ENCODE data around the gene TRAT1.
A peak's percentile ranks its signal among the peaks of the same experiment; 100 is the strongest.
"Not testable (repeated sequence)": the region's sequence is repeated elsewhere in the genome, so short reads cannot be mapped to it uniquely, and the experiment has no call there.

The TRAT1 gene, protein sequence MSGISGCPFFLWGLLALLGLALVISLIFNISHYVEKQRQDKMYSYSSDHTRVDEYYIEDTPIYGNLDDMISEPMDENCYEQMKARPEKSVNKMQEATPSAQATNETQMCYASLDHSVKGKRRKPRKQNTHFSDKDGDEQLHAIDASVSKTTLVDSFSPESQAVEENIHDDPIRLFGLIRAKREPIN

GRCh38 chr3:108822123-108822897 is at the start of gene TRAT1:
Gene TRAT1 (plus strand): TSS chr3:108822786. CDS start chr3:108822928, 142 bp downstream.
- no peak for DNase-seq (ENCODE audit: low read depth, low spot score)

DNA sequence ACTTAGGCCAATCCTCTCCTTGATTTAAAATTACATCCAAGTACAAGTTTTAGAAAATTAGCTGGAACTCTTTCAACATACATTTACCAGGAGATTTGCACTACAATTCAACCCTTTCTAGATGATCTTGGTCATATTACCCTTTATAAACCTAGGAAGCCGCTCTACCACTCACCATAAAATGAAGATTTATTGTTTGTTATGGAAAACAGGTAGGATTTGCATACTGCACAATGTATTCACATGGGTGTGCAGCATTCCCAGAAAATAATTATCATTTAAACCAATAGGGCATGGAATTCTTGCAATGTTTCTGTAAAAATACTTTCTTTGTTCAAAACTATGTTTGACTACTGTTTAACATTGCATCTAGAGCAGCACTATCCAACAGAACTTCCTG is 46.9 kb upstream of the TRAT1 start:
- no peak for DNase-seq (ENCODE audit: low read depth, low spot score)

GRCh38 chr3:108779496-108779895 is 43.1 kb upstream of the TRAT1 start:
- DNase-seq (ENCODE audit: low read depth, low spot score), result no peak

DNA sequence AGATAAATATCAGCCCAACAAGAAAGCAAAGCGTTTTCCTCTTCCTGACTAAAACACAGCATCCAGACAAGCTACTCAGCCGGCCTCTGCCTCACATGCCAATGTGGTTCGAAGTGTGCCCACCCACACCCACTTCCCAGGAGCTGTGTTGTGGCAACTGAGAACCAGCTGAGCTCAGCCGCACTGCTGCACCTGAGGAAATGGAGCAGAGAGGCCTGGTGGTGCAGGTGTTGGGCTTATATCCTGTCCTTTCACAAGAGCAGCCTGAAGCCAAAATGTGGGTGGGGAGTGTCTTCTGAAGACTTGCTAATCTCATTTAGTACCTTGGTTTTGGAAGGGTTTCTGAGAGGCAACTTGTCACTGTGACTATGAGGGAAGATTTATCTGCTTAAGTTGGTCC is 42.4 kb upstream of the TRAT1 start:
- DNase-seq (ENCODE audit: low read depth, low spot score), result no peak

DNA sequence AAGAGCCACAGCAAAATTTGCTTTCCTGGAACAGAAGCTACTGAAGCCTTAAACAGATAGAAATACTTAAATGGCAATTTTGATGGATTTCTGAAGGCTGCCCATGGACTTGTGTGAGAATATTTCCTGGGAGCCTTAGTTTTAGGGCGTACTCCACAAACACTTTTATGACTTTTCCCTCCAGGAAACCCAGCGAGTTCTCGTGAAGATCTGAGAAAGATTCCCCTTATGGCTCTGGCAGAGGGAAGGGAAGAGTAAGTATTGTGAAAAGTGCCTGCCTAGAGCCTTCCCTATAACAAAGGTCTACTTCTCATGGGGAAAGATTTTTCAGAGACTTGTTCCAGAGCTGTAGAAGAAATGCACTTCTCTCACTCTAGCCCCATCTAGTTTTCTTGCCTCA is 31.1 kb upstream of the TRAT1 start:
- DNase-seq (ENCODE audit: low read depth, low spot score), result no peak

DNA sequence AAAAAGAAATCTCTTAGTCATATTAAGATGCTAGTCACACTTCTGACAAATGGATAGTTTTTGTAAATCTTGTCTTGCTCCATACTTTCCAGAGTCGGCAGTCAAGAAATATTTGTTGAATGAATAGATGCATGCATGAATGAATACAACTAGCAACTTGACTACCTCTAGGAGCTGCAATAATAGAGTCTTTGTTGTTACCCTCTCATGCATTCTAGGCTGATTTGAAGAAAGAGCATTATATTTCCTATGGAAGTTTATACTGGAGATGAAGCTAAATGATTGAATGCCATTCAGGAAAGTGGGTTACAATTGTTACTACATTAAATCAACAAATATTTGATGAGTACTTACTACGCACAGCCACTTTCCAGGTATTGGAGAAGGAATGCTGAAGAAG is 18.1 kb upstream of the TRAT1 start:
- DNase-seq (ENCODE audit: low read depth, low spot score), result peak; percentile 71

DNA sequence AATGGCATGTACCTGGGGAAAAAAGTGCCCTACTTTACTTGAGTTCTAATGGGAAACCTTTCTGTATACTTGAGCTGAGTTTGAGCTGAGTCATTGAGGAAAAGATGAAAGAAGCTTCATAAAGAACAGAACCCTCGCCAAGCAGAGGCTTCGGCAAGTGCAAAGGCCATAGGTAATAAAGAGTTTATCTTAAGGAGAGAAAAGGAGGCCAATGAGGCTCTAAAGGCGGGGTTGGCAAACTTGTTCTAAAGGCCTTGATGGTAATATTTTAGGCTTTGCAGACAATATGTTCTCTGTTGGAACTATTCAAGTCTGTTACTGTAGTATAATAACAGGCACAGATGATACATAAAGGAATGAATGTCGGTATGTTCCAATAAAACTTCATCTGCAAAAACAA is 17.6 kb upstream of the TRAT1 start:
- no peak for DNase-seq (ENCODE audit: low read depth, low spot score)

DNA sequence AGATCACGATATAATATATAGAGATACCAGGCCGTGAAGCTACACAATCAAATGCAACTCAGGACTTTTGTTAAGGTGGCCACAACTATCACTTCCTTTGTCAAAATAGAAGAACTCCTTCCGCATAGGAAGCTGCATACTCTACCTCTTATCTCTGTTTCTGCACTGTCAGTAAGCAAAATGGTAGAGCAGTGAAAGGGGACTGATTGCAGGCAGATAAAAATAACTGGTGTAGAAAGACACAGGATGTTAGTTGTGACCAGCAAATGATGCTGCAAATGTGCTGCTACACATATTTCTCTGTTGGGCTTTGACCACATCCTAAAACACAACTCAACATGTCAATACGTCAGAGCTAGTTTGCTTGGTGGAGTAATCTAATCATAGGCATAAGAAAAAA is 16.3 kb upstream of the TRAT1 start:
- no peak for DNase-seq (ENCODE audit: low read depth, low spot score)

- DNase-seq (ENCODE audit: low read depth, low spot score), result peak; percentile 7
Observed at GRCh38 chr3:108818404-108818803, 4.2 kb upstream of the TRAT1 start.

GRCh38 chr3:108820586-108820985 is 2.0 kb upstream of the TRAT1 start:
- no peak for DNase-seq (ENCODE audit: low read depth, low spot score)

GRCh38 chr3:108823227-108823626 is 641 bp downstream of the TRAT1 start:
- no peak for DNase-seq (ENCODE audit: low read depth, low spot score)

GRCh38 chr3:108823803-108824202 is 1.2 kb downstream of the TRAT1 start:
- DNase-seq (ENCODE audit: low read depth, low spot score), result not testable (repeated sequence)

DNA sequence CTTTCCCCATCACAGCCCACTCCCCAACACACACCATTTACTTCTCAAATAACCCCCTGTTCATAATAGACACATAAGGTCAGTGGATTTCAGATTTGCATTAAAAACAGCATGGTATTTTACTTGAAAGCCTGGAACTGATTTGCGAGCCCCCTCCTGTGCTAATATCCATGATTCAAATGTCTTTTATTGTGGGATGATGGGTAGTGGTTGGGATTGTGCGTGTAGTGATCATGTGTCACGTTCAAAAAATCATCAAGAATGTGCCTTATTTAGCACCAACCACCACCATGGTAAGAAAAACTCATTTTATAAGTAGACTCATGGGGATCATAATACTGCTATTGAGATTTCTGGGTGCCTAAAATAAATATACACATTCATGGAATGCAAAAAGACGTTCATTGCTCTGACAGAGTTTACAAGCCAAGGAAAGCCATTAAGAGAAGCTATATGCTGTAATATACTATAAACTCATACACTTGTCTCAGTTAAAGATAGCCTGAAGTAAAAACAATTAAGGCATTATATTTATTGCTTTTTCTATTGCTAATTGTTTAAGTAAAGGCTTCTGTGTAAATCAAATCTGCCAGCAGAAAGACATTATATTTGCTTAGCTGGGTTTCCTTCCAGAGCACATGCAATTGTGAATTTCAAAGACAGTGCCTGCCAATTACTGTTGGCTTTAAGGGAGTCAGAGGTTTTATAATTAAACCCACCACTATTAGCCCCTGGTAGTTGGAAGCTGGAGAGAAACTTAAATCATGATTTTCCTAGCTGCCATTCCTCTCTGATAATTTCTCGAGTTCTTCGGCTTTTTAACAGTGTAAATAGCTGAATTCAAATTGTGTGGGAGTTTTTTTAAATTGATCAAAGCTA is 4.0 kb downstream of the TRAT1 start:
- DNase-seq (ENCODE audit: low read depth, low spot score), result no peak

DNA sequence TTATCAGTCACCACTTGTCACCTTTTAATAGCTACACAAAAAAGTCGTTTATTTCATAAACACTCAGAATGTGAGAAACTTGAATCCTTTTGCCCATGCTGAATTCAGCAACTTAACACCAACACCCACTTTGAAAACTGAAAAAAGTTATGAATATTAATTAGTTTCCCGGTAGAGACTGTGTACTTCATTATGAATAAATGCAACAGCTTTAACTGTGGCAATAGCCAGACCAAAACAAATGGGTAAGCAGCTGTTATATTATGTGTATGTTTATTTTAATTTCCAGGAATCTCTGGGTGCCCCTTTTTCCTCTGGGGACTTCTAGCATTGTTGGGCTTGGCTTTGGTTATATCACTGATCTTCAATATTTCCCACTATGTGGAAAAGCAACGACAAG is 7.8 kb downstream of the TRAT1 start:
- DNase-seq (ENCODE audit: low read depth, low spot score), result no peak

GRCh38 chr3:108830991-108831614 is 8.5 kb downstream of the TRAT1 start:
- DNase-seq (ENCODE audit: low read depth, low spot score), result no peak

DNA sequence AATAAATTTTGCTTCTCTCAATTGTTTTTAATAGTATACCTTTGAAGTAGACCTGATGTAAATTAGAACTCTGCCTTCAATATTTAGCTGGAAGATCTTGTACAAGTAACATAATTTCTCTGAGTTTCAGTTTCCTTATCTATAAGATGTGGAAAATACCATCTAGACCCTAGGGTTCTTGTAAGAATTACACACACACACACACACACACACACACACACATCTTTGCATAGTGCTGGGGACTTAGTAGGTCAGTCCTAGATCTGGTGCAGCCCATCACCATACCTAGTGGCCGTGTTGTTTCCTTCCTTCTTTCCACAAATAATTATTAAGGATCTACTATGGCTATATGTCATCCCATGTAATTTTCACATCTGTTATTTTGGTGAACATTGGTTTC is 11.0 kb downstream of the TRAT1 start:
- DNase-seq (ENCODE audit: low read depth, low spot score), result no peak

DNA sequence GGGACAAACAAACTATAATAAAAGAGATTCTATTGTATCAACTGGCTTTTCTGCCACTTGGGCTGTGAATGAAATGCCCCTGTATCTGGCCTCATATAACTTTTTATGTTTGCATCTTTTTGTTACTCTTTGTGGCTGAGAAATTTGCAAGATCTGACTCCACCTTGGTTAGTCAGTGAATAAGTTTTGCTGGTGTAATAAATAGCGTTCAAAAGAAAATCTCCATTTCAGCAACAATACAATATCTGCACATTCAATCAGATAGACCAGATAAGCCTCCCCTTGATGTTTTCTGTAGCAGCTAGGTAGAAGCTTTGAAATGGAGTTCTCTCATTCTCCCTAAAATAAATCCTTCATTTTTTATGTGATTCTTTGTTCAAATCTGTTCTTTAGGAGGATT is 12.0 kb downstream of the TRAT1 start:
- no peak for DNase-seq (ENCODE audit: low read depth, low spot score)

- no peak for DNase-seq (ENCODE audit: low read depth, low spot score)
Observed at GRCh38 chr3:108835101-108835500, 12.5 kb downstream of the TRAT1 start.

- no peak for DNase-seq (ENCODE audit: low read depth, low spot score)
Observed at GRCh38 chr3:108838436-108838835, 15.8 kb downstream of the TRAT1 start.

DNA sequence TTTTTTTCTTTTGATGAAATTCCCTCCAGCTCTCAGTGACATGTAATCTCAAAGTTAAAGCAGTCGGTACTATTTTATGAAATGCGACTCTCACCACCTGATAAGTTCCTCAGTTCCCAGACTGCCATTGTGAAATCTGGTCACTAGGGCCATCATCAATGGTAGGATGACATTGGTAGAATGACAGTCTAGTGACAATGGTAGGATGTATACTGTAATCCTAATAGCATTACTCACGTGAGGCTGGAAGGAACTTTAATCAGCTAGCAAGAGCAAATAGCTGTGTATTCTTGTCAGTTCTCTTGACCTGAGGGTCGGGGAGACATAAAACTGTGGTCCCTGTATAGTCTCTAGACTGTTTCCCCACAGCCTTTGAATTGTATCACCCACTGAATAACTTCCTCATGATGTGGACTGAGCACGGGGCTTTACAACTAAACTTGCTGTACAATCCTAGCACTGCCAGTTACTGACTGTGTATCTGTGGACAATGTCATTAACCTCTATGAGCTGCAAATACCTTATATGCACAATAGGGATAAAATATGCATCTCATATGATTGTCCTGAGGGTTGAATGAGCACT is 23.2 kb downstream of the TRAT1 start:
- no peak for DNase-seq (ENCODE audit: low read depth, low spot score)

DNA sequence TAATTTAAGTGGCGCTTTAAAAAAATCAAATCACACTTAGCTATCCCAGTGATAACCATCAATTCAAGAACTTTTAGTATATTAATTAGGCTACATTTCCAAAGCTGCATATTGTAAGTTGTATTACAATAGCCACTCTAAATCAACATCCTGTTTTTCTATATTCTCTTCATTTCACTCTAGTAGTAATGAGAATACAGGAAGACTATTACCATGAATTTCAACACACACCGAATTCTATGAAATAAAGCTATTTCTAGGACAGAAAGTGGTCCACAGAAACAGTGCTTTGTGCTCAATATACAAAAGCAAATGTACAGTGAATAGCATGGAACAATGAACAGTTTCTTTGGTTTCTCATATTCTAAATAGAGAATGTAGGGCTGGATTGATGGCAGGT is 24.6 kb downstream of the TRAT1 start:
- DNase-seq (ENCODE audit: low read depth, low spot score), result no peak

- no peak for DNase-seq (ENCODE audit: low read depth, low spot score)
Observed at GRCh38 chr3:108849075-108849474, 26.5 kb downstream of the TRAT1 start.

Measured in astrocyte of the hippocampus (primary cell).